ENCODE data around the gene PRRT4. TPM values are rescaled to one million over a fixed set of nuclear protein-coding genes. Genes with fewer than 3 reads are reported as not detected.

Gene PRRT4
- total RNA-seq, 1 donor from 2014 or later = 1.6 TPM

DNA sequence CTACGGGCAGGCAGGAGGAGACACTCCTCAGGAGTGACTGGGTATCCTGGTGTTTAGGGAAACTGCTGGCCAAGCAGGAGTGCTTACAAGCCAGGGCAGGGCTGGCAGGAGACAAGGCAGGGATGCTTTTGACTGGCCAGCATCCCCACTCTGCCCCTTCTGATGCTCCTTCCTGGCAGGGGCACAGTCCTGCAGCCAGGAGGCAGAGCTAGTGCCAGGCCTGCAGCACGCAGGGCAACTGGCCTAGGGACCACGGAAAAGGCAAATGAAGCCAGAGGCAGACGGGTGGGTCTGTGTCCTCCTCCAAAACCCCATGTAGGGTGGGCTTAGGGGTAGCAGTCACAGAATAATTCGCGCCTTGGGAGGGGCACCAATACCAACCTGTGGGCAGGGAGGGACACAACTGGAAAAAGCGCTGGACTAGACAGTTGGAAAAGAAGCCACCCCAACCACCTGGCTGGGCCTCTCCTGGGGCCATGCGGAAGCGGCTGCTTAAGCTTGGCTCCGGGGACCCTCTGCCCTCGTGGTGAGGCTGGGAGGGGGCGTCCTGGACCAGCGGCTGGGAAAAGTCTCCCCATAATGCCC lies 43.5 kb upstream of the PRRT4 start:
- H3K4me3 ChIP-seq = peak overlapping the region; percentile 95
- peaks cover 58% of the 10 kb centered on the region for H3K4me1 ChIP-seq
- no peaks in the 10 kb centered on the region for H3K9me3 ChIP-seq (replicated peaks)
- DNase-seq = no peak
- intact Hi-C loops (cut with micrococcal nuclease) = no loop called here
- H3K27me3 ChIP-seq (ENCODE audit: low read depth) = no peaks in the 10 kb centered on the region
- TF ChIP-seq, protein P1, sequence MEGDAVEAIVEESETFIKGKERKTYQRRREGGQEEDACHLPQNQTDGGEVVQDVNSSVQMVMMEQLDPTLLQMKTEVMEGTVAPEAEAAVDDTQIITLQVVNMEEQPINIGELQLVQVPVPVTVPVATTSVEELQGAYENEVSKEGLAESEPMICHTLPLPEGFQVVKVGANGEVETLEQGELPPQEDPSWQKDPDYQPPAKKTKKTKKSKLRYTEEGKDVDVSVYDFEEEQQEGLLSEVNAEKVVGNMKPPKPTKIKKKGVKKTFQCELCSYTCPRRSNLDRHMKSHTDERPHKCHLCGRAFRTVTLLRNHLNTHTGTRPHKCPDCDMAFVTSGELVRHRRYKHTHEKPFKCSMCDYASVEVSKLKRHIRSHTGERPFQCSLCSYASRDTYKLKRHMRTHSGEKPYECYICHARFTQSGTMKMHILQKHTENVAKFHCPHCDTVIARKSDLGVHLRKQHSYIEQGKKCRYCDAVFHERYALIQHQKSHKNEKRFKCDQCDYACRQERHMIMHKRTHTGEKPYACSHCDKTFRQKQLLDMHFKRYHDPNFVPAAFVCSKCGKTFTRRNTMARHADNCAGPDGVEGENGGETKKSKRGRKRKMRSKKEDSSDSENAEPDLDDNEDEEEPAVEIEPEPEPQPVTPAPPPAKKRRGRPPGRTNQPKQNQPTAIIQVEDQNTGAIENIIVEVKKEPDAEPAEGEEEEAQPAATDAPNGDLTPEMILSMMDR (IDR thresholded peaks at IDR 0.05; ENCODE audit: borderline replicate concordance) = peak; percentile 24
- H3K27ac ChIP-seq (replicated peaks) = peak overlapping the region; percentile 79
- peaks cover 16% of the 10 kb centered on the region for H3K36me3 ChIP-seq

DNA sequence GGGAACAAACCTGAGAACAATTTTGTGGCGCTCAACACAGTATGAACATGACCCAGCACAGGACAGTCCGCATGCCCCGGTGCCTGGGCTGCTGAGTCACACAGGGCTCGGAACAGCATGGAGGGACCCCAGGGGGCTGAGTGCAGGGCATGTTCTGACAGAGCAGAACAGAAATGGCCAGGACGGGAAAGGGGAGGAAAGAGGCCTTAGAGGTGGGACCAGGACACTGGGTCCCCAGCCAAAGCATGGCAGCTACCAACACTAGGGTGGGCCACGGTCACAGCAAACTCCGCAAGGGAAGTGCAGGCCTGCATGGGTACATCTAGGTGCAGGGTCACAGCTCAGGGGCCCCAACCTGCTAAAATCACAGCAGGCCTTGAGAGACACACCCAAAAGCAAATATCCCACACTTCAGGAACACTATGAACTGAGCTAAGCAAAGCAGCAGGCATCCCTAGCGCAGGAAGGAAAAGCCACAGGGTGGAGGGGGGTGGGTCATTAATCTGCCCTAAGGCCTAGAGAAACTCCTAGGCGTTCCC lies 42.7 kb upstream of the PRRT4 start:
- Histone ChIP-seq H3K27me3 (ENCODE audit: low read depth) (no peaks in the 10 kb centered on the region), H3K4me3 (peak overlapping the region; percentile 95), H3K27ac (replicated peaks) (peak overlapping the region; percentile 79), H3K4me1 (peaks cover 54% of the 10 kb centered on the region), H3K9me3 (replicated peaks) (no peaks in the 10 kb centered on the region), H3K36me3 (peaks cover 24% of the 10 kb centered on the region)
- intact Hi-C loops (cut with micrococcal nuclease) = no loop called here
- TF ChIP-seq, protein P1 (IDR thresholded peaks at IDR 0.05; ENCODE audit: borderline replicate concordance) = no peak
- no peak for DNase-seq

DNA sequence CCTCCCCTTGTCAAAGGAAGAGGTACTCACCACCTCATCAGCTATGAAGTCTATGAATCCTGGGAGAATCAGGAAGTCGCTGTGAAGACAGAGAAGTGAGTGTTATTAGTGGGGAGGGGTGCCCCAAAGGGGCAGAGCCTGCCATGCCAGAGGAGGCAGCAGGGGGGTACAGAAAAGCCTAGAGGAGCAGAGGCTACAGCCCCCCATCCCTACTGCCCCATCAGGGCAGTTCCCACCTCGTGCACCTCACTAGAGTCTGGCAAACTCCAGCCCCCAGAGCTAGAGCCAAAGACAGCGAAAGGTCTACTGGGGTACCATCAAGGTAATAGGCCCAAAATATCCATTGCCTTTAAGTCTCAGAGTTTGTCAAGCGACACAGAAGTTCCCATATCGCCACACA lies 42.2 kb upstream of the PRRT4 start:
- Histone ChIP-seq H3K27me3 (ENCODE audit: low read depth) (no peaks in the 10 kb centered on the region), H3K4me1 (peaks cover 48% of the 10 kb centered on the region), H3K36me3 (peaks cover 27% of the 10 kb centered on the region), H3K27ac (replicated peaks) (peak overlapping the region; percentile 79), H3K9me3 (replicated peaks) (no peaks in the 10 kb centered on the region), H3K4me3 (peak overlapping the region; percentile 95)
- no peak for DNase-seq
- TF ChIP-seq, protein P1 (IDR thresholded peaks at IDR 0.05; ENCODE audit: borderline replicate concordance) = no peak
- intact Hi-C loops (cut with micrococcal nuclease) = no loop called here

DNA sequence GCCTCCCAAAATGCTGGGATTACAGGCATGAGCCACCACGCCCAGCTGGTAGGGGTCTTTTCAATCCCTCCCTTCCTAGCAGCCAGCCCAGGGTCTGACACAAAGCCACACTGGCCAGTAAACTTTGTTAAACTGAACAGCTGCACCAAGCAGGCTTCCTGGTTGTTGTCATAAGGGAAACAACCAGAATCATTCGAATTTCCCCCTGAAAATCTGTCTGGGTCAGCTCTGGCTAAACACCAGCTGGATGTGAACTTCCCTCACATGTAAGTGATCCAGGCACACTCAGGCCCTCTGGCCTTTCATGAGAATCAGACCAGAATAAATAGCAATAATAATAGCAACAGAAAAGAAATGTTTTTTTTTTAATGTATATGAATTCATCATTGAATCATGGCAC lies 40.9 kb upstream of the PRRT4 start:
- no peaks in the 10 kb centered on the region for H3K9me3 ChIP-seq (replicated peaks)
- intact Hi-C loops (cut with micrococcal nuclease) = no loop called here
- H3K4me3 ChIP-seq = no peak overlapping the region
- no peak for DNase-seq
- TF ChIP-seq, protein P1 (IDR thresholded peaks at IDR 0.05; ENCODE audit: borderline replicate concordance) = no peak
- no peaks in the 10 kb centered on the region for H3K27me3 ChIP-seq (ENCODE audit: low read depth)
- H3K27ac ChIP-seq (replicated peaks) = no peak overlapping the region
- H3K4me1 ChIP-seq = peaks cover 35% of the 10 kb centered on the region
- H3K36me3 ChIP-seq = peaks cover 37% of the 10 kb centered on the region

DNA sequence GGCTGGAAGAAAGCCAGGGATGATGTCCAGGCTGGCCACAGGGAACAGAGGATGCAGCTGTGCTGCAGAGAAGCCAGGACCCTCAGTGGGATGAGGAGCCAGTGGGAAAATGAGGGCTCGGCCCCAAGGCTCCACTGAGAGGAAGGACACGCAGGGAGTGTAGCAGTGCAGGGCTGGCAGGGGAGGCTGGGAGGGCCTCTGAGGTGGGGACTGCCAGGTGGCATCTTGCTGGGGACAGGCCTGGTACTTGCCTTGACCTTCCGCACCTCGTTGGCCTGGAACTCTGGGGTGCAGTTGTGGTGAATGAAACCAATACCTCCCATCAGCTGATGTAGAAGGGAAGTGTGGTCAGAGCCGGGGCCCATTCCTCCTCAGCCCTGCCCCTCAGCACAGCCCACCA lies 39.1 kb upstream of the PRRT4 start:
- Histone ChIP-seq H3K36me3 (peaks cover 55% of the 10 kb centered on the region), H3K4me3 (no peak overlapping the region), H3K4me1 (peaks cover 22% of the 10 kb centered on the region), H3K9me3 (replicated peaks) (no peaks in the 10 kb centered on the region), H3K27me3 (ENCODE audit: low read depth) (no peaks in the 10 kb centered on the region), H3K27ac (replicated peaks) (no peak overlapping the region)
- TF ChIP-seq, protein P1 (IDR thresholded peaks at IDR 0.05; ENCODE audit: borderline replicate concordance) = no peak
- no peak for DNase-seq
- intact Hi-C loops (cut with micrococcal nuclease) = no loop called here

Measured in left ventricle myocardium inferior (tissue), 1 donor.